Activated CD4-positive, alpha-beta T cell treated with anti-CD3 and anti-CD28 coated beads for 36 hours (primary cell): ENCODE data around the gene TMEM214. TPM values are rescaled to one million over a fixed set of nuclear protein-coding genes. Genes with fewer than 3 reads are reported as not detected.

Experiments used
- ATAC-seq: fragments of 200-7000 bp; cut with Tn5 transposase; one replicate; pipeline ENCODE4 v1.10.0; 2021; ENCODE audit warnings: mild to moderate bottlenecking, moderate library complexity
- CTCF ChIA-PET: fragments of 350-600 bp; sonication (Branson Sonifier 250); formaldehyde crosslinking; loops from one replicate; lab custom pipeline; 2021; ENCODE audit warnings: antibody characterized with exemption; lab: Charles Lee
- POLR2A ChIA-PET: fragments of 350-600 bp; sonication (Branson Sonifier 250); formaldehyde crosslinking; loops from one replicate; lab custom pipeline; 2021; ENCODE audit warnings: antibody characterized with exemption, inconsistent platforms; lab: Charles Lee
- DNase-seq: peaks from one replicate; pipeline ENCODE4 v3.0.0-alpha.2; 2020
- H3K27ac Mint-ChIP-seq: one replicate; pipeline ENCODE4 v1.8.0; 2021; ENCODE audit warnings: mixed read lengths
- H3K27me3 Mint-ChIP-seq: one replicate; pipeline ENCODE4 v1.8.0; 2021; ENCODE audit warnings: mixed read lengths
- H3K36me3 Mint-ChIP-seq: one replicate; pipeline ENCODE4 v1.8.0; 2021; ENCODE audit warnings: low read depth, mixed read lengths
- H3K4me1 Mint-ChIP-seq: one replicate; pipeline ENCODE4 v1.8.0; 2021; ENCODE audit warnings: mixed read lengths
- H3K4me3 Mint-ChIP-seq: one replicate; pipeline ENCODE4 v1.8.0; 2021; ENCODE audit warnings: mild to moderate bottlenecking, moderate library complexity, mixed read lengths
- H3K9me3 Mint-ChIP-seq: one replicate; pipeline ENCODE4 v1.8.0; 2021; ENCODE audit warnings: low read depth, mixed read lengths
- intact Hi-C, 2 experiments: fragments of 100-400 bp; cut with DNase I in 1 of 2; cut with micrococcal nuclease in 1 of 2; formaldehyde crosslinking; loops; one replicate each; pipeline versions ENCODE4 v1.14.2 to v1.15.1; 2022 to 2024; cut with DNase I, micrococcal nuclease
- total RNA-seq, 2 experiments: library from RNA; stranded (reverse); gene quantifications; one replicate each; pipeline ENCODE4 v1.2.3, GENCODE V29; 2021

TMEM214 gene
- total RNA-seq, 2 experiments from 2014 or later, result 54.1 to 69.1 TPM

- Mint-ChIP-seq H3K36me3 (no peaks in the 10 kb centered on the region), H3K27me3 (peaks cover 8% of the 10 kb centered on the region), H3K27ac (no peak overlapping the region), H3K4me3 (no peak overlapping the region), H3K4me1 (no peaks in the 10 kb centered on the region), H3K9me3 (no peaks in the 10 kb centered on the region)
- intact Hi-C loops, result no loop called here
- ATAC-seq, result no peak
- ChIA-PET POLR2A (no interaction called here), CTCF (interaction anchor here (0.7 kb wide), 1 partner anchor 237 kb away, joined by 3 read pairs; no protein-coding TSS in a partner anchor)
- DNase-seq, result no peak
Measured at GRCh38 chr2:27000228-27000627, 32.5 kb upstream of the TMEM214 start.

- POLR2A ChIA-PET, result no interaction called here
- intact Hi-C loops, result no loop called here
Measured at GRCh38 chr2:27000995-27001394, 31.8 kb upstream of the TMEM214 start.

GRCh38 chr2:27001950-27002349, 30.8 kb upstream of the TMEM214 start:
- peaks cover 8% of the 10 kb centered on the region for H3K27me3 Mint-ChIP-seq
- ATAC-seq (no peak), DNase-seq (no peak)
- no peaks in the 10 kb centered on the region for H3K36me3 Mint-ChIP-seq
- CTCF ChIA-PET, result interaction anchor here (0.6 kb wide), 1 partner anchor 9 kb away, joined by 3 read pairs; no protein-coding TSS in a partner anchor
- no peak overlapping the region for H3K4me3 Mint-ChIP-seq
- no peaks in the 10 kb centered on the region for H3K9me3 Mint-ChIP-seq
- no peak overlapping the region for H3K27ac Mint-ChIP-seq
- POLR2A ChIA-PET, result no interaction called here
- no peaks in the 10 kb centered on the region for H3K4me1 Mint-ChIP-seq
- intact Hi-C loops, result no loop called here

More at GRCh38 chr2:27000995-27001394, 31.8 kb upstream of the TMEM214 start:
- Mint-ChIP-seq H3K4me1 (no peaks in the 10 kb centered on the region), H3K36me3 (no peaks in the 10 kb centered on the region), H3K4me3 (no peak overlapping the region), H3K27ac (no peak overlapping the region), H3K27me3 (peaks cover 8% of the 10 kb centered on the region), H3K9me3 (no peaks in the 10 kb centered on the region)
- DNase-seq, result no peak
- CTCF ChIA-PET, result no interaction called here
- ATAC-seq, result no peak

GRCh38 chr2:27003007-27003406, 29.8 kb upstream of the TMEM214 start:
- ATAC-seq (no peak), DNase-seq (no peak)
- POLR2A ChIA-PET, result no interaction called here
- H3K9me3 Mint-ChIP-seq, result no peaks in the 10 kb centered on the region
- peaks cover 8% of the 10 kb centered on the region for H3K27me3 Mint-ChIP-seq
- H3K4me3 Mint-ChIP-seq, result no peak overlapping the region
- CTCF ChIA-PET, result no interaction called here
- no peaks in the 10 kb centered on the region for H3K4me1 Mint-ChIP-seq
- no peaks in the 10 kb centered on the region for H3K36me3 Mint-ChIP-seq
- H3K27ac Mint-ChIP-seq, result no peak overlapping the region
- intact Hi-C loops, result no loop called here

GRCh38 chr2:27003857-27004256, 28.9 kb upstream of the TMEM214 start:
- DNase-seq (no peak), ATAC-seq (no peak)
- no peak overlapping the region for H3K4me3 Mint-ChIP-seq
- no peaks in the 10 kb centered on the region for H3K4me1 Mint-ChIP-seq
- POLR2A ChIA-PET, result interaction anchor here (0.6 kb wide), 1 partner anchor 11 kb away, joined by 3 read pairs; no protein-coding TSS in a partner anchor
- intact Hi-C loops, result no loop called here
- H3K36me3 Mint-ChIP-seq, result no peaks in the 10 kb centered on the region
- no peak overlapping the region for H3K27ac Mint-ChIP-seq
- H3K27me3 Mint-ChIP-seq, result peaks cover 7% of the 10 kb centered on the region
- CTCF ChIA-PET, result interaction anchor here (1.5 to 1.6 kb wide), 2 partner anchors 13 to 61 kb away, joined by 3 to 13 read pairs; no protein-coding TSS in a partner anchor
- no peaks in the 10 kb centered on the region for H3K9me3 Mint-ChIP-seq

- ChIA-PET CTCF (interaction anchor here (1.0 to 1.2 kb wide), 2 partner anchors 10 to 44 kb away, joined by 4 to 7 read pairs; no protein-coding TSS in a partner anchor), POLR2A (interaction anchor here (0.6 kb wide), 1 partner anchor 10 kb away, joined by 6 read pairs; no protein-coding TSS in a partner anchor)
- Mint-ChIP-seq H3K4me1 (no peaks in the 10 kb centered on the region), H3K27ac (no peak overlapping the region), H3K27me3 (peaks cover 3% of the 10 kb centered on the region), H3K9me3 (no peaks in the 10 kb centered on the region), H3K4me3 (no peak overlapping the region), H3K36me3 (no peaks in the 10 kb centered on the region)
- intact Hi-C loops, result no loop called here
- DNase-seq (no peak), ATAC-seq (no peak)
Measured at GRCh38 chr2:27006602-27007415, 26.0 kb upstream of the TMEM214 start.

- CTCF ChIA-PET, result interaction anchor here (1.0 to 1.2 kb wide), 2 partner anchors 9 to 45 kb away, joined by 4 to 7 read pairs; no protein-coding TSS in a partner anchor
Measured at GRCh38 chr2:27007416-27008374, 25.1 kb upstream of the TMEM214 start.

GRCh38 chr2:27008678-27009077, 24.1 kb upstream of the TMEM214 start:
- ChIA-PET POLR2A (no interaction called here), CTCF (interaction anchor here (1.1 to 1.3 kb wide), 2 partner anchors 47 to 162 kb away, joined by 4 to 7 read pairs; no protein-coding TSS in a partner anchor)
- Mint-ChIP-seq H3K4me3 (no peak overlapping the region), H3K27ac (no peak overlapping the region), H3K4me1 (no peaks in the 10 kb centered on the region), H3K36me3 (no peaks in the 10 kb centered on the region), H3K9me3 (no peaks in the 10 kb centered on the region), H3K27me3 (peaks cover under 1% of the 10 kb centered on the region)
- DNase-seq (no peak), ATAC-seq (no peak)
- intact Hi-C loops, result no loop called here

More at GRCh38 chr2:27007416-27008374, 25.1 kb upstream of the TMEM214 start:
- no peak for ATAC-seq
- Mint-ChIP-seq H3K4me1 (no peaks in the 10 kb centered on the region), H3K4me3 (no peak overlapping the region), H3K9me3 (no peaks in the 10 kb centered on the region), H3K27me3 (peaks cover 3% of the 10 kb centered on the region), H3K27ac (no peak overlapping the region), H3K36me3 (no peaks in the 10 kb centered on the region)
- DNase-seq, result no peak
- intact Hi-C loops, result no loop called here
- POLR2A ChIA-PET, result no interaction called here

- no peak for DNase-seq
Measured at GRCh38 chr2:27009083-27009482, 23.7 kb upstream of the TMEM214 start.

GRCh38 chr2:27009716-27010115, 23.0 kb upstream of the TMEM214 start:
- no peak for ATAC-seq
- no peak for DNase-seq
- H3K36me3 Mint-ChIP-seq, result no peaks in the 10 kb centered on the region
- no peak overlapping the region for H3K27ac Mint-ChIP-seq
- H3K27me3 Mint-ChIP-seq, result no peaks in the 10 kb centered on the region
- H3K4me3 Mint-ChIP-seq, result no peak overlapping the region
- H3K4me1 Mint-ChIP-seq, result no peaks in the 10 kb centered on the region
- H3K9me3 Mint-ChIP-seq, result no peaks in the 10 kb centered on the region
- POLR2A ChIA-PET, result no interaction called here
- CTCF ChIA-PET, result interaction anchor here (1.0 to 2.2 kb wide), 4 partner anchors 25 to 163 kb away, joined by 3 to 12 read pairs (median 6); no protein-coding TSS in a partner anchor
- intact Hi-C loops, result no loop called here

More at GRCh38 chr2:27009083-27009482, 23.7 kb upstream of the TMEM214 start:
- Mint-ChIP-seq H3K4me1 (no peaks in the 10 kb centered on the region), H3K9me3 (no peaks in the 10 kb centered on the region), H3K36me3 (no peaks in the 10 kb centered on the region), H3K27me3 (no peaks in the 10 kb centered on the region), H3K4me3 (no peak overlapping the region), H3K27ac (no peak overlapping the region)
- ATAC-seq, result no peak
- ChIA-PET CTCF (interaction anchor here (1.0 to 2.2 kb wide), 4 partner anchors 25 to 163 kb away, joined by 3 to 12 read pairs (median 6); no protein-coding TSS in a partner anchor), POLR2A (no interaction called here)
- intact Hi-C loops, result no loop called here

GRCh38 chr2:27010139-27010538, 22.6 kb upstream of the TMEM214 start:
- H3K27me3 Mint-ChIP-seq, result no peaks in the 10 kb centered on the region
- ATAC-seq (no peak), DNase-seq (no peak)
- POLR2A ChIA-PET, result no interaction called here
- no peaks in the 10 kb centered on the region for H3K36me3 Mint-ChIP-seq
- CTCF ChIA-PET, result interaction anchor here (0.7 to 2.2 kb wide), 4 partner anchors 24 to 97 kb away, joined by 3 to 12 read pairs (median 5); no protein-coding TSS in a partner anchor
- no peak overlapping the region for H3K4me3 Mint-ChIP-seq
- intact Hi-C loops, result no loop called here
- H3K9me3 Mint-ChIP-seq, result no peaks in the 10 kb centered on the region
- H3K27ac Mint-ChIP-seq, result no peak overlapping the region
- H3K4me1 Mint-ChIP-seq, result no peaks in the 10 kb centered on the region
